Mesenteric fat pad (tissue), 1 donor: Measurements from ENCODE around the gene VWC2. TPM values are rescaled to one million over a fixed set of nuclear protein-coding genes. Genes with fewer than 3 reads are reported as not detected.

Experiments used
- DNase-seq: peaks from one replicate; pipeline ENCODE4 v3.0.0-alpha.2; 2020; ENCODE audit warnings: low spot score
- total RNA-seq: library from RNA; stranded (reverse); fragmentation: NEBNext Ultra II Directional; extraction: Animal tissue kit (Norgen Biotek cat#: 25700); gene quantifications from one replicate; pipeline ENCODE4 v1.2.1, GENCODE V29; 2021
- donor health status: DM: yes; HTN: yes; CAD: no.

The VWC2 gene
- total RNA-seq, 1 donor from 2014 or later: not detected

DNA sequence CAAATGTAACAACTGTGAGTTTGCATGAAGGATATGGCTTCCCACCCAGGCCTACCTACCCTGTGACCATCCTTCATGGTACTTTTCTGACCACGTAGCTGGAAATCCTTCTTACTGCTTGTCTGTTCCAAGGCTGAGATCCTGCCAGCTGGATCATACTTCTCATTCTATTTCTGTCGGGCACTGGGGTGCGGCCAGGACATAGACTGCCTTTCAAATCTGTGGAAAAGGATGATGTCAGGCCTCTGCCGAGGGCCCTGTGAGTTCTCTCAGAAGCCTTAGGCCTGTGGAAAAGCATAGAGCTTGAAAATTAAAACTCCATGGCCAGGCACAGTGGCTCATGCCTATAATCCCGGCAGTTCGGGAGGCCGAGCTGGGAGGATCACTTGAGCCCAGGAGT is 10.0 kb downstream of the VWC2 start:
- DNase-seq: no peak

DNA sequence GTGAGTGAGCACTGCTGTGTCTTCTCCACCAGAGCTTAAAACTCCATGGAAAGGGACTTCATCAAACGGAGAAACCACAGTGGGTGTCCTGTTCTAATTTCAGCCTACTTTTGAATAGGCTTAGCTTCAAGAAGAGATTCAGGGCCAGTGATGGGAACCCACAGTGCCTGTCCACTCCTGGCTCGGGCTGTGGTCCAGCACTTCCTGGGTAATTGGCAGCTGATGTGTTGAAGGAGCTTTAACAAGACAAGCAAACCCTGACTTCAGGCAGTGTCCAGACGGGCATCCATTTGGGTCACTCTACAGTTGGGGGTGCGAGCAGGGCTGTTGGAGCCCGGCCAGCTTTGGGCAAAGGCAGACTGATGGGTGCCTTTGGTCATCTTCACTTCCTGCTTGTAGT is 14.5 kb downstream of the VWC2 start:
- no peak for DNase-seq

DNA sequence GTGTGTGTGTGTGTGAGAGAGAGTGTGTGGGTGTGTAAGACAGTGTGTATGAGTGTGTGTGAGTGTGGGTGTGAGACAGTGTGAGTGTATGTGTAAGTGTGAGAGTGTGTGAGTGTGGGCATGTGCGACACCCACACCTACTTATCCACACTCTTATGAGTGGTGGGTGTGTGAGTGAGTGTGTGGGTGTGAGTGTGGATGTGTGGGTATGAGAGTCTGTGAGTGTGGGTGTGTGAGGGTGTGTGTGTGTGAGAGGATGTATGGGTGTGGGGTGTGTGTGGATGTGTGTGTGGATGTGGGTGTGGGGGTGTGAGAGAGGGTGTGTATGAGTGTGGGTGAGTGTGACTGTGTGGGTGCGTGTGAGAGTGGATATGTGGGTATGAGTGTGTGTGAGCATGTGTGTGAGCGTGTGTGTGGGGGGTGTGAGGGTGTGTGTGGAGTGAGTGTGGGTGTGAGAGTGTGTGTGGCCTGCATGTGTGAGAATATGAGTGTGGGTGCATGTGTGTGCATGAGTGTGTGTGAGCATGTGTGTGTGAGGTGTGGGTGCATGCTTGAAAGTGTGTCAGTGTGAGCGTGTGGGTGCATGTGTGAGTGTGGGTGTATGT is 15.1 kb downstream of the VWC2 start:
- no peak for DNase-seq

DNA sequence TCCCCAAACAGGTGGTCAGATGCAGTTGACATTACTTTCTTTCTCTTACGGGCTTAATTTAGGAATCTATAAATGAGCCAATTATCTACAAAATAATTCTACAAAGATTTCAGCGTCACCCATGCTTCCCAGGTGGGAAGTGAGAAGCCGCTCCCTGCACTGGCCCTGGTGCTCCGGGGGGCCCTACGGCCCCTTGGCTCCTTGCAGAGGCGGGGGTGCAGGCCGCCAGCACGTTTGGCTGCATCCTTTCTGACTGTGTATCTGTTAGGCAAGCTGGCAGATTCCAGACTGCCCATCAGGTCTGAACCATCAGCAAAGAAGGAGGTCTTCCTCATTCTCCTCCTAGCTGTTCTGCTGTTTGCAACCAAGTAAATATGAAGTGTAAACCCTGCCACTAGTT is 16.3 kb downstream of the VWC2 start:
- DNase-seq: no peak

DNA sequence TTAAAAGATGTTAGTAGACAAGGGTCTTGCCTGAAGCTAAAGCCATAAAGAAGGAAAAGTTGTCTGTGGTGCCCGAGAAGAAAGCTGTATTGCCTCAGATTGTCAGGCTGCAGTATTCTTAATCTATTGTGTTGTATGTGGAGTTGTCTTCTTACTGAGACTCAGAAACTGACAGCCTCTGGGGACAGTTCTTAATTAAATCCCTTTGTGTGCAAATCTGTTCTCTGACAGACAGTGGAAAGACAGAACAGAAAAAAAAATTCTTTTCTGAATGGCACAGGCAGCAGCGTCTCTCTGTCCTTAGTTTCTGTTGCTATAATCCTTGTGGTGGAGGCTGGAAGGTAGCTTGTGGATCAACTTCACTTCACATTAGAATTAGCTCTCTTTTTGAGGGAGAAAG is 16.8 kb downstream of the VWC2 start:
- DNase-seq: no peak

DNA sequence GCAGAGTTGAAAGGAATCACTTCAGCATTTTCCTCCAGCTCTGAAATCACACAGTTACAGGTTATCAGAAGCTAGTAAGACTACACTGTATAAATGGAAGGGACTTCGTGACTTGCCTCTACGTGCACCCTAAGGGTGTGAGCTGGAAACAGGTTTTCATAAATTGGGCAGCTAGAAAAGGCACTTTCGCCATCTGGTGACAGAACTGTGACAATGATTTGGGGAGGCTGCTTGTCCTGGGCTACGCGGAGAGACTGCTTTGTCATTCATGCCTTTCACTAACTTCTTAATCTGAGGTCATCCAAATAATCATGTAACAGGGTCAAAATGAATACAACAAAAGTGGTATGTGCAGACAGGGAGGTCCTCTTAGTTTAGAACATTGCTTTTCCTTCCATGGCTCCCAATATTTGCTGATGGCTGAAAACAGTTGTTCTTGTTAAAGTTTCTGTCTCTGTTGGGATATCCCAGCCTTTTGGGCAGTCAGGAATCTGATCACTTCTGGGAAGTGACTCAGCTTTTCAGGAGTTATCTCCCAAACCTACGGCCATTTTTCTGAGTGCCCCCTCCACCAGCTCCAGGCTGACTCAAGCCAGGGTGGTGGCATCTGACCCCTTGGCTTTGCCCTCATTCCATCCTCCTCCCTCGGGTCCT is 17.8 kb downstream of the VWC2 start:
- DNase-seq: no peak

DNA sequence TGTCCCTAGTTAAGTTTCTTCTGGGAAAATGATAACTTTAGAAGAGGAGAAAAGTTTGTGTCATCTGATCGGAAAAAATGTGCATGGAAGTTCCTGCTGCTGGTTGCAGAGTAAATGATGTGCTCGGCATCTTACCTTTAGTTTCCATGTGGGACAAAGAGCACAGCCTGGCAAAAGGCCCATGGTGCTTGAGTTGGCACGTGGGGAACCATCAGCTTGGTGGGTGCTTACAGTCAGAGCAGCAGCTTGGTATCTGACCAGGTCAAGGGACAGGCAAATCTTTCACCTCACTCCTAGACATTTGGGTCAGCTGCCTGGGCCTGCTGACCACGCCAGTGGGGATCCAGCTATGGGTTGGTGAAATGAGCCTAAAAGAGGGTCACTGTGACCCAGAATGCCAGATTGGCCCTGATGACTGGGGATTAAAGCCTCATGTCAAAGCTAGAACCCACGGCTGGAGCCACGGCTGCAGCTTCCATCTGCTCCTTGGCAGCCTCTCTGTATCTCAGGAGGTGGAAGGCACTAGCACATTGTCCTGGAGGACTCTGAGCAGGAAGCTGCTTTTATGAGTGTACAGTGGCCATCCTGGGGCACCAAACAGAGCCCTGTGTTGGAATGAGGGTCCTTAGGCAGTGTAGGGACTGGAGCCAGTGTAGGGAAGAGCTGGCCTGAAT is 24.7 kb downstream of the VWC2 start:
- DNase-seq: no peak

DNA sequence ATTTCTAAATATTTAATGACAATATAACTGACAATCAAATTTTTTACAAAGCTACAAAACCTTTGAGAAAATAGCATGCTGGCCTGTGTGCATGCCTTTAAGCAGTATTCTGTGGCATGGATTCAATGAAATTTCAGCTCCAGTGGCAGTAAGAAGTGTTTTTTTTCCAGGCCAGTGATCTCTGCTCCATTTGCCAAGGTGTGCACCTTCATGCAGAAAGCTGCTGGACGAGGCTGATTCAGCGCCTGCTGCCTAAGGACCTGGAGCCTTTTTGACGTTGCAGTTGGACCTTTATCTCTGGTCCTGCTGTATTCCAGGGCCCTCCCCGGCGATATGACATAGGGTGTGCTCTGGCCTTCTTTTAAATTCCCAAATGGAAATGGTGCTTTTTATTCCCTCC is 26.6 kb downstream of the VWC2 start:
- DNase-seq: no peak

DNA sequence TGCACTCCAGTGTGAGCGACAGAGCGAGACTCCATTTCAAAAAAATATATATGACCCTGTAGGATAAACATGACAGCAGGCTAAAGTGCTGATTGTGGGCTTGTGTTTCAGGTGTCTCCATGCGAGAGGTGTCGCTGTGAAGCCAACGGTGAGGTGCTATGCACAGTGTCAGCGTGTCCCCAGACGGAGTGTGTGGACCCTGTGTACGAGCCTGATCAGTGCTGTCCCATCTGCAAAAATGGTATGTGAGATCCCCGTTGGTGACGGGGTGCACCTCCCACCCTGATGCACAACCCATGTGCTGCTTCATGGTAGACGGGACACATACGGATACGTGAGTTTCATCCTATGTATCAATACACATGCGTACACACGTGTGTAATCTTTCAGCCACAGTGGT is 29.2 kb downstream of the VWC2 start:
- no peak for DNase-seq

DNA sequence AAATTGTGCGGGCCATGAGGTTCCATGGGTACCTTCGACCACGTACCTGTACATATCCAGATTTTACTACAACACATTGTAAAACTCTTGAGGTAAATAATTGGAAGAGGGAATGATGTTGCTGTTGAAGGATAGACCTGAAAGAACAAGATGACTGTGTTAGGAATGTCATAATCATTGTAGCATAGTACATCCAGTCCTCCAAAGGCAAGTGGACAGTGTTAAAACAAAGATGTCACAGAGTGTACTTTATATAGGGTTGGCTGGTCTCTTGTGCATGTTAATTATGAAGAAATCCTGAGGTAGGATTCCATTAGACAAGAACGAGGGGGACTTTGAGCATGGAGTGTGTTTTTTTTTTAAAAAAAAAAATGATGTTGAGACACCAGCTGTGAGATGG is 30.4 kb downstream of the VWC2 start:
- DNase-seq: no peak

DNA sequence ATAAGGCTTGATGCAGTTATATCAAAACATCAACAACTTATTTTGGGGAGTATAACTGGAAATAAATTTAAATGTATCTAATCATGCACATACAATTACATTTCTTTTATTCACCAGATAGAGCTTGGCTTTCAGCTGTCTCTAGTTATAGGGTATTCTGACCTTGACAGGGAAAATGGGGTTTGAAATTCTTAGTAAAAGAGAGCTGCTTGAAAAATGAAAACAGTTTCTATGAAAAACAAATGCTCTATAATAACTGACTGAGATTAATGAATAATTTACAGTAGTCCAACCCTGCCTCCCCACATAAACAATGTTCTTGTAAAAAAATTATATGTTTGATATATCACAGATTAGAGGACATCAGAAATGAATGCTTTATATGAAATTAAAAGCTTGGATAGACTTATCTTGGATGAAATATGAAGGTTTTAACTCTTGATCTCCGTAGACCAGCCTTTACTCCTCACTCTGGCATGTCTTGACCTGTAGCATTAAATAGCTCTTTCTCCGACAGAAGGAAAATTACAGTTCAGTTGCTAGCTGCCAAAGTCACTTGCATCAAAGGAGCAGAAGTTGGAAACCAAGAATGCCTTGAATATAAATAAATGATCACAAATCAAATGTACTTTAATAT is 32.1 kb downstream of the VWC2 start:
- DNase-seq: no peak

DNA sequence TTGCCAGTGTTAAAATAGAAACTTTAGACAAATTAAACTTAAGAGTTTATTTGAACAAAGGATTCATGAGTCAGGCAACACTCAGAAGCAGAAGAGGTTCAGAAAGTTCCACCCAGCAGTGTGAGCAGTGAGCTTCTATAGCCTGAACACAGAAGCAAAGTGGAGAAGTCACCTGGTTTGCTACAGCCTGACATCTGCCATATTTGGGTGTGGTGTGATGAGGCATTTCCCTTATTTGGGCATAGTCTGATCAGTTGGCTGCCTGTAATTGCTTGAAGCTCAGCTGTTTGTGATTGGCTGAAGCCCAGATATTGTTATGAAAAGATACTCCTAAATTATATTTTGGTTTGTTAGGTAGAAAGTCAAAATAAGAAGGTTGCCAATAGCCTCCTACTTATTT is 39.1 kb downstream of the VWC2 start:
- no peak for DNase-seq

DNA sequence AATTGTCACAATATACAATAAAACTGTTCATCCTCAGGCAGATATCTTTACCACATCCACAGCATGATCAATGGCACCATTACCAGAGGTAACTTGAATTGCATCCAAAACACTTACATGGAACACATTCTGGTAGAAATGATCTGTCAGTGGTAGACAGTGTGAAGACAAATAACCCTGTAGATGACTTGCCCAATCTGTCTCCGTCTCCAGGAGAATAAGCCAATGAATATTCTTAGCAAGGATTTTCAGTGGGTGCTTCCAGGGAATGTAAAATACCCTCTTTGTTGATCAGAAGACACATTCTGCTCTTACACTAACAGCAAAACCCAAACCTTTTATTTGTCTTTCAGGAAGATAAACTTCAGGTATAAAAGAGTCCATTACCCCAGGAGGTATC is 43.8 kb downstream of the VWC2 start:
- DNase-seq: no peak

DNA sequence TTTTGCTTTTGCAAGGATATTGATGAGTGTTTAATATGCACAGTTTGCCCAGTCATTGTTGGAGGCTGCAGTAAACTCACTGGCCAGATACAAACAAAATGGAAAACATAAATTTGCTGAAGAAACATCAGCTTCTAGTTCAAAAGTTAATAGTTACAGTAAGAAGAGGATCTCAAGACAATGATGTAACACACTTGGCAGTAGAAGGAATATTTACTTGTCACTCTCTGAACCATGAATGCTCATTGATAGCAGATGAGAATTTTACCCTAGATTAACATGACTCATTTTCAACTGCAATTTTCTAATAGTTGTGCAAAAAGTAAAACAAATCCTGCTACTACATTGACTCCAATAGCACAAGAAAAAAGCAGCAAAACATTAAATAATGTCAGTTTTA is 47.7 kb downstream of the VWC2 start:
- no peak for DNase-seq

DNA sequence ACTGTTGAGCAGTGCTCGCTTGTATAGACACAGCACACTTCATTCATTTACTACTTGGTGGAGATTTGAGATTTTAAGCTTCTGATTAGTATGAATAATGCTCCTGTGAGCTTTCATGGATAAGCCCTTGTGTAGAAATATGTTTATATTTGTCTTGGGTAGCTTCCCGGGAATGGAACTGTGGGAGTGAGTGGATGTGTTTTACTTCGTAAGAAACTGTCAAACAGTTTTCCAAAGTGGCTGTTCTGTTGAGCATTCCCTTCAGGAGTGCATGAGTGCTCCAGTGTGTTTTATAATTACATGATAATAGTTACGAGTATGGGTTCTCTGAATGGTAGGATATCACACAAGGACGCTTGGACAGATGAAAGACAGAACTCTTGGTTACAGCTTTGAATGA is 49.4 kb downstream of the VWC2 start:
- DNase-seq: no peak

DNA sequence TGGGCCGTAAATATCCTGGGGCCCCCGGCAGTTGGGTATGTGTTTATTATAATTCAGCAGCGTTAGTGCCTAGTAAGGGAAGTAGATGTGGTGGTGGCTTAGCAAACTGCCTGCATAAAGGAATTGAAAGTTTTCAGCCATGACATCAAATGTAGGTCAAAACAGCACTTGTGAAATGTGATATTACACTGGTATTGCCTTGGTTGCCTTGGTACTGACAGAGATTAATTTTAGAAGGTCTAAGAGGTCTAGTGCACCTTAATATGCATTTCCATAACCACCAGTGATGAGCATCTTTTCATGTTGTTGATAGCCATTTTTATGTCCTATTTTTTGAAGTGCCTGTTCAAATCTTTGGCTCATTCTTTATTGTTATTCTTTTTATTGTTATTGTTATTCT is 50.1 kb downstream of the VWC2 start:
- no peak for DNase-seq

DNA sequence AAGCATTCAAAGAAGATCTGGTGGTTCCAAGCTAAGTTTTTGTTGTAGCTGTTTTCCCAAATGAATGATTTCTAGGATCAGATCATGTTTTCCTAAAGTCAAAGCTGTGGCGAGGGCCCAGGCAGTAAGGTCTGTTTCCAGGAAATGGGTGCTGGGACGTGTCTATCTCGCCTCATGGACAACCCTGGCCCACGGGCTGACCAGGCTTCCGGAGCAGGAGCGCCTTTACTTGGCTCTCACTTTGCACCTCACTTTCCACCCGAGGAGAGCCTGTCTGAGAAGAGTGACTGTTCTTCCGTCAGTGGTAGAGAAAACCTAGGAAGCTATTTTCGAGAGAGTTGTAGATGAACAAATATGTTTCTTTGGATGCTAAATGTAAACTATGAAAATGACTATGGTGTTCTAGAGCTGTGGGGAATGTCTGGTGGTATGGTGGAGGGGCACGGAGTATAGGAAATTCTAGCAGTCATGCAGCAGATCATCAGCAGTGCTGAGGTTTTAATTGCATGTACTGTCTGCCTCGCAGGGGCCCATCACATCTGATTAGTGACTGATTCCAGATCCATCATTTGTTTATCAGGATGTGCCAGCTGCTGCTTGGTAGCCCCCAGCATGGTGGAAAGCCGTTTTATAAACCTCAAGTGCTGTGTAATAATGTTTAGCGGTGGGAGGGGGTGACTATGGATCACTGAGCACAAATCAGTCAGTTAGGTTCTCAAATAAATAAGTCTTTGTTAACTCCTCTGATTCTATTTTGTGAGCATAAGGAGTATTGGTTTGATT is 66.6 kb downstream of the VWC2 start:
- DNase-seq: no peak

DNA sequence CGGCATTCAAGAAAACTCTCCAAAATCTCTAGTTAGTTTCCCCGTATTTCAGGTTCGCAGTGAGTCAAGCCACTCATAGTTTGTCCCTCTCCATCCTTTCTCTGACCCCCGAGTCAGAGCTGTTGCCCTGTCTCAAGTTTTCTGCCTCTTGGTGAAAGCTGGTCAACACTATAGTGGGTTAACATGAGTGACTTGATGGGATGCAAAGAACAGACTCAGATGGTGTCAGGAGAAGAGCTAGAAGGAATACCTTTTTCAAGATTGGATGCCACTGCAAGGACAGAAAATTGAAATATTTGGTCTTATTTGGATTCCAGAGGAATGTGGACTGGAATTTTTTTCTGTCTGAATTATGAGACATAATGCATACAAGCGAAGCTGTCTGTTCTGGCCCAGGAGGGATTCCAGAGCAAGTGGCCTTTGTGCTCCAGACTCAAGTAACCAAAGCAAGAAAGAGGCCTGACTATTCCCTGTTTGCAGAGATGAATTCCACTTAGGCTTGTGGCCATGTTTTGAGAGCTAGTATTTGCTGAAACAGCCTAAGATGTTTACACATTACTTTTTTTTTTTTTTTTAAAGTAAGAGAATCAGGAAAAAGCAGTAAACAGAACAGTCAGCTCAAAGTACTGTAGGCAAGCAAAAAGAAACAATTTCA is 67.4 kb downstream of the VWC2 start:
- no peak for DNase-seq

DNA sequence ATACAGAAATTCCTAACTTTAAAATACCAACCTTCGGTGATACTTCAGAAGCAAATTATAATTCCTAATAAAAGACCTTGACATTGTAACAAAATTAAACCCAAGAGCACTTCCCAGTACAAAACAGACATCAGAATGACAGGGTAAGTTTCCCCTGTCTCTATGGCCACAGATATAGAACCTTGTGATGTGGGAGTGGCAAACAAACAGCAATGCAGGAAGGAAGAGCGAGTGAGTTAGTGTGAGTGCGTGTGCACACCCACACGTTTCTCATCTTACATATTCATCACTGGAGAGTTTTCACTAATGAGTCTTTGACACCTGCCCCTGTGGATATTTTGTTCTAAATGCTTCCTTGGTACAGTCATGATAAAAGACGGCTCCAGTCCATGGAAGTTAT is 72.2 kb downstream of the VWC2 start:
- DNase-seq: no peak

DNA sequence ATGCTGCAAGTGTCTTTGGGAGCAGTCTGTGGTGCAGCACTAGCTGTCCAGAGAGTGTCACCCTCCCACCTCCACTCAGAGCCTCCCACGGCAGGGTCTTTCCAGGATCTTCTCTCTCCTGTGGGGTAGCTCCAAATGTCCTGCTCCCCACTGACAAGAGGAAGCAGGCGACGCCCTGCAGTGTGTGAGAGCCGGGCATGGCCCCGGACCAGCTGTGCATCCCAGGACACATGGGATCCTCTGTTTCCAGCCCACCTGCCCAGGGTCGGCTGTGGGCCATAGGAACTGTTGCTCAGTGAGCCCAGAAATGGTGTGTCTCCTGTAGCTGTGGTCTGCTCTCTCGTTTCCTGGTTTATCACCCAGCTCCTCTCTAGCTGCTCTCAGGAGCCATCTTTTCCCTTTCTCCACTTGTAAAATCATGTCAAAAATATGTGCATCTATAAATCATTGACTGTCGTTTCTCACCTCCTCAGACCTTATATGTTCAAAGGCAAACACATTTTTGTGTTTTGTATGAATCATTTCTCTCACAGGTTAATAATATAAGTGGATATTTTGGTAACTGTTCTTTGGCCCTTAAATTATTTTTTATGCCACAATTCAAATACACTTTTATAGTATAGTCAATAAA is 74.9 kb downstream of the VWC2 start:
- no peak for DNase-seq
